NB4 (cell line): ENCODE measurements around the gene APH1B.
"Not testable (repeated sequence)": the region's sequence is repeated elsewhere in the genome, so short reads cannot be mapped to it uniquely, and the experiment has no call there.

Experiments
- POLR2A ChIP-seq: IDR thresholded peaks from 2 replicates; pipeline ENCODE4 v1.6.1; 2011; ENCODE audit warnings: mild to moderate bottlenecking; ENCODE audit not compliant: insufficient read length; ENCODE audit errors: extremely low read depth
- TF ChIP-seq, protein P1 (sequence below): IDR thresholded peaks from one replicate; pipeline ENCODE4 v1.5.1; 2012; ENCODE audit warnings: low read depth, low read length

DNA sequence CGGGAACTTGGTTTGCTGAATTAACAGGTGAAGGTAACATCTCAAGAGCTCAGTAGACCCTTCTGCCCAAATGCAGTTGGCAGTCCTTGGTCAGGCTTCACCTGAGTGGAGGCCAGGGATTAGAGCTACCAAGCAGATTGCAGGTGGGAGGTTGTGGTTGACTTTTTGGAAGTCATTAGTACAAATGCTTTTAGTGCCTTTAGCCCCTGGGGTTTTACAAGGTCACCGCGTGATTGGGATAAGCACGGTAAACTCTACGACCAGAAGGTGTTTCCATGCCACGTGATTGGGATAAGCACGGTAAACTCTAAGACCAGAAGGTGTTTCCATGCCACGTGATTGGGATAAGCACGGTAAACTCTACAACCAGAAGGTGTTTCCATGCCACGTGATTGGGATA, 43.0 kb downstream of the APH1B start:
- TF ChIP-seq, protein P1, sequence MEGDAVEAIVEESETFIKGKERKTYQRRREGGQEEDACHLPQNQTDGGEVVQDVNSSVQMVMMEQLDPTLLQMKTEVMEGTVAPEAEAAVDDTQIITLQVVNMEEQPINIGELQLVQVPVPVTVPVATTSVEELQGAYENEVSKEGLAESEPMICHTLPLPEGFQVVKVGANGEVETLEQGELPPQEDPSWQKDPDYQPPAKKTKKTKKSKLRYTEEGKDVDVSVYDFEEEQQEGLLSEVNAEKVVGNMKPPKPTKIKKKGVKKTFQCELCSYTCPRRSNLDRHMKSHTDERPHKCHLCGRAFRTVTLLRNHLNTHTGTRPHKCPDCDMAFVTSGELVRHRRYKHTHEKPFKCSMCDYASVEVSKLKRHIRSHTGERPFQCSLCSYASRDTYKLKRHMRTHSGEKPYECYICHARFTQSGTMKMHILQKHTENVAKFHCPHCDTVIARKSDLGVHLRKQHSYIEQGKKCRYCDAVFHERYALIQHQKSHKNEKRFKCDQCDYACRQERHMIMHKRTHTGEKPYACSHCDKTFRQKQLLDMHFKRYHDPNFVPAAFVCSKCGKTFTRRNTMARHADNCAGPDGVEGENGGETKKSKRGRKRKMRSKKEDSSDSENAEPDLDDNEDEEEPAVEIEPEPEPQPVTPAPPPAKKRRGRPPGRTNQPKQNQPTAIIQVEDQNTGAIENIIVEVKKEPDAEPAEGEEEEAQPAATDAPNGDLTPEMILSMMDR, result not testable (repeated sequence)
- not testable (repeated sequence) for TF ChIP-seq POLR2A
